Measurements from ENCODE around the gene AUTS2.

GRCh38 chr7:69591805-69592204 is 6.5 kb upstream of the AUTS2 start:
- TF ChIP-seq GATA3 (IDR thresholded peaks at IDR 0.05; ENCODE audit: low read depth, low read length) (no peak), GATA2 (IDR thresholded peaks at IDR 0.05; ENCODE audit: low read depth, low read length) (no peak)
